Chondrocyte (in vitro differentiated cells): Measurements from ENCODE around the gene MAGEB1. TPM values are rescaled to one million over a fixed set of nuclear protein-coding genes. Genes with fewer than 3 reads are reported as not detected.
A peak's percentile ranks its signal among the peaks of the same experiment; 100 is the strongest.

ENCODE experiments used
- DNase-seq: peaks from one replicate; pipeline ENCODE4 v3.0.0; 2021; ENCODE audit warnings: mixed read lengths, low spot score
- H3K27ac Mint-ChIP-seq: one replicate; pipeline ENCODE4 v1.8.0; 2021; ENCODE audit warnings: mild to moderate bottlenecking, moderate library complexity, mixed read lengths; ENCODE audit not compliant: unreplicated experiment
- H3K27me3 Mint-ChIP-seq: 2 replicates; pipeline ENCODE4 v1.8.0; 2021; ENCODE audit warnings: low read depth, mixed read lengths
- H3K36me3 Mint-ChIP-seq: 2 replicates; pipeline ENCODE4 v1.8.0; 2021; ENCODE audit warnings: low read depth, mixed read lengths
- H3K4me1 Mint-ChIP-seq: 2 replicates; pipeline ENCODE4 v1.8.0; 2021; ENCODE audit warnings: low read depth, mild to moderate bottlenecking, mixed read lengths
- H3K4me3 Mint-ChIP-seq: one replicate; pipeline ENCODE4 v1.8.0; 2021; ENCODE audit warnings: mild to moderate bottlenecking, moderate library complexity, mixed read lengths; ENCODE audit not compliant: unreplicated experiment
- H3K9me3 Mint-ChIP-seq: 2 replicates; pipeline ENCODE4 v1.8.0; 2021; ENCODE audit warnings: low read depth, mixed read lengths
- CTCF ChIP-seq: fragments of 200-600 bp; sonication (generic); IDR thresholded peaks from 2 replicates; pipeline ENCODE4 v1.5.0; 2021; ENCODE audit warnings: antibody characterized with exemption, mild to moderate bottlenecking, moderate library complexity
- long read RNA-seq: library from polyadenylated mRNA; stranded (forward); transcript quantifications from one replicate; pipeline ENCODE4 v2.0.0, GENCODE V29; 2021
- total RNA-seq: library from RNA; stranded (reverse); gene quantifications from 3 replicates; pipeline ENCODE4 v1.2.1, GENCODE V29; 2021

Gene MAGEB1
- not detected in 3 replicates for total RNA-seq
- long read RNA-seq, result 0 reads

- Mint-ChIP-seq H3K27ac (no peak within 1 kb of the TSS), H3K4me3 (no peak within 1 kb of the TSS), H3K9me3 (no peaks in the 10 kb centered on the region), H3K4me1 (no peaks in the 10 kb centered on the region), H3K36me3 (no peaks in the 10 kb centered on the region), H3K27me3 (peaks cover 14% of the 10 kb centered on the region)
- no peak for DNase-seq
- no peak for TF ChIP-seq CTCF
Observed at GRCh38 chrX:30246769-30247489, at the start of gene MAGEB1. Gene MAGEB1 (plus strand): TSS chrX:30247146. CDS start chrX:30250494, 3,348 bp downstream.

- Mint-ChIP-seq H3K4me1 (no peaks in the 10 kb centered on the region), H3K27me3 (peaks cover 7% of the 10 kb centered on the region)
Observed at GRCh38 chrX:30212172-30212571, 34.8 kb upstream of the MAGEB1 start.

GRCh38 chrX:30215357-30215843, 31.5 kb upstream of the MAGEB1 start, which contains the start of gene MAGEB2:
Gene MAGEB2 (plus strand): TSS chrX:30215563. CDS start chrX:30218581, 3,018 bp downstream.
- Mint-ChIP-seq H3K27ac (no peak within 1 kb of the TSS), H3K4me3 (no peak within 1 kb of the TSS), H3K9me3 (no peaks in the 10 kb centered on the region), H3K36me3 (no peaks in the 10 kb centered on the region), H3K27me3 (peaks cover 7% of the 10 kb centered on the region), H3K4me1 (no peaks in the 10 kb centered on the region)
- no peak for TF ChIP-seq CTCF
- no peak for DNase-seq

More at GRCh38 chrX:30212172-30212571, 34.8 kb upstream of the MAGEB1 start:
- no peak for DNase-seq
- H3K27ac Mint-ChIP-seq, result no peak overlapping the region
- H3K4me3 Mint-ChIP-seq, result no peak overlapping the region
- H3K36me3 Mint-ChIP-seq, result no peaks in the 10 kb centered on the region
- no peaks in the 10 kb centered on the region for H3K9me3 Mint-ChIP-seq
- peak; percentile 9 for TF ChIP-seq CTCF

GRCh38 chrX:30217465-30217864, 29.5 kb upstream of the MAGEB1 start:
- TF ChIP-seq CTCF, result no peak

GRCh38 chrX:30219372-30219771, 27.6 kb upstream of the MAGEB1 start:
- DNase-seq, result no peak
- no peak overlapping the region for H3K27ac Mint-ChIP-seq
- H3K4me3 Mint-ChIP-seq, result no peak overlapping the region
- H3K36me3 Mint-ChIP-seq, result no peaks in the 10 kb centered on the region
- no peaks in the 10 kb centered on the region for H3K9me3 Mint-ChIP-seq
- no peaks in the 10 kb centered on the region for H3K4me1 Mint-ChIP-seq
- no peak for TF ChIP-seq CTCF
- H3K27me3 Mint-ChIP-seq, result no peaks in the 10 kb centered on the region

More at GRCh38 chrX:30217465-30217864, 29.5 kb upstream of the MAGEB1 start:
- no peaks in the 10 kb centered on the region for H3K36me3 Mint-ChIP-seq
- no peak overlapping the region for H3K4me3 Mint-ChIP-seq
- DNase-seq, result no peak
- peaks cover 2% of the 10 kb centered on the region for H3K27me3 Mint-ChIP-seq
- H3K4me1 Mint-ChIP-seq, result no peaks in the 10 kb centered on the region
- H3K9me3 Mint-ChIP-seq, result no peaks in the 10 kb centered on the region
- no peak overlapping the region for H3K27ac Mint-ChIP-seq
